SJCRH30 (cell line): Measurements from ENCODE around the gene PPP1R7. TPM values are rescaled to one million over a fixed set of nuclear protein-coding genes. Genes with fewer than 3 reads are reported as not detected.
A peak's percentile ranks its signal among the peaks of the same experiment; 100 is the strongest.

ENCODE experiments used
- DNase-seq, 2 experiments: peaks; one replicate each; pipeline ENCODE4 v3.0.0-alpha.2; 2015 to 2020
- H3K27ac ChIP-seq: fragments of 250-450 bp; sonication (Bioruptor Pico); 2 replicates; pipeline ENCODE4 v1.5.1; 2020; ENCODE audit warnings: mild to moderate bottlenecking, moderate library complexity
- H3K27me3 ChIP-seq: fragments of 250-450 bp; sonication (Bioruptor Pico); 2 replicates; pipeline ENCODE4 v1.5.1; 2020; ENCODE audit warnings: mild to moderate bottlenecking, moderate library complexity
- H3K36me3 ChIP-seq: fragments of 250-450 bp; sonication (Bioruptor Pico); 2 replicates; pipeline ENCODE4 v1.5.1; 2020; ENCODE audit warnings: mild to moderate bottlenecking, moderate library complexity
- H3K4me1 ChIP-seq: fragments of 250-450 bp; sonication (Bioruptor Pico); 2 replicates; pipeline ENCODE4 v1.5.1; 2020; ENCODE audit warnings: mild to moderate bottlenecking, moderate library complexity
- H3K4me3 ChIP-seq: fragments of 250-450 bp; sonication (Bioruptor Pico); 2 replicates; pipeline ENCODE4 v1.5.1; 2020; ENCODE audit warnings: mild to moderate bottlenecking, moderate library complexity
- H3K9me3 ChIP-seq: fragments of 250-450 bp; sonication (Bioruptor Pico); replicated peaks from 2 replicates; pipeline ENCODE4 v1.5.1; 2020; ENCODE audit warnings: mild to moderate bottlenecking, moderate library complexity
- total RNA-seq: library from RNA; depleted of rRNA; stranded (reverse); fragments of >200 nt; shearing (Covaris generic); gene quantifications from 2 replicates; pipeline ENCODE4 v1.2.3, GENCODE V29; 2014

Gene PPP1R7
- total RNA-seq, 1 experiment from 2014 or later, result 78.6 TPM

DNA sequence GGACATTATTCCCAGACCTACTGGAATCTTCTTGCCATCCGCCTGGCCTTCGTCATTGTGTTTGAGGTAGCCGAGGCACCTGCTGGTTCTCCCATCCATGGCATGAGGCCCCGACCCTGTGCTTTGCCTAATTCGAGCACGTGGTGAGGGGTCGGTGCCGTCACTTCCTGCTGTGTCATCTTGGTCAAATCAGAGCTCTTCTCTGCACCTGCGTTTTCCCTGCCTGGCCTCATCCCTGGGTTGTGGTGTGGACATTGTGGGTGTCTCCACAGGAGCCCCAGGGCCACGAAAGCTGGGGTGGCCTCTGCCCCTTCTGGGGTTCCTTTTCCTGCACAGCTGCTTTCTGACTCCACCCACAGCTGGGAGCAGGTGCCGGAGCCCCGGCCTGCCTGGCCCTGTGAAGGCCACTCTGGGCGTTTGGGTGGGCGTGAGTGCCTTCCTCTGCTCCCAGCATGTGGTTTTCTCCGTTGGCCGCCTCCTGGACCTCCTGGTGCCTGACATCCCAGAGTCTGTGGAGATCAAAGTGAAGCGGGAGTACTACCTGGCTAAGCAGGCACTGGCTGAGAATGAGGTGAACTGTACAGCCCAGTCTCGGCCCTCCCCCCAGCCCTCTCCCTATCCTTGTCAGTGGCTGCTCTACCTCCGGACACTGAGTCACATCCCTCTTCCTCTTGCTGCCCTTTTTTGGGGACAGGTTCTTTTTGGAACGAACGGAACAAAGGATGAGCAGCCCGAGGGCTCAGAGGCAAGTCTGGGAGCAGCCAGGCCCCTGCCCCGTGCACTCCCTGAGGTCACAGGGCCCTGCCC lies 73.1 kb downstream of the PPP1R7 start:
- Histone ChIP-seq H3K4me1 (peaks cover 4% of the 10 kb centered on the region; the same call in 1 of the 2 replicates), H3K27ac (no peak overlapping the region), H3K27me3 (no peaks in the 10 kb centered on the region), H3K9me3 (0 out of 2 replicates have a peak, but pooled peaks cover 4% of the 10 kb centered on the region), H3K4me3 (no peak overlapping the region), H3K36me3 (peaks cover 20% of the 10 kb centered on the region)
- DNase-seq, result no peak

DNA sequence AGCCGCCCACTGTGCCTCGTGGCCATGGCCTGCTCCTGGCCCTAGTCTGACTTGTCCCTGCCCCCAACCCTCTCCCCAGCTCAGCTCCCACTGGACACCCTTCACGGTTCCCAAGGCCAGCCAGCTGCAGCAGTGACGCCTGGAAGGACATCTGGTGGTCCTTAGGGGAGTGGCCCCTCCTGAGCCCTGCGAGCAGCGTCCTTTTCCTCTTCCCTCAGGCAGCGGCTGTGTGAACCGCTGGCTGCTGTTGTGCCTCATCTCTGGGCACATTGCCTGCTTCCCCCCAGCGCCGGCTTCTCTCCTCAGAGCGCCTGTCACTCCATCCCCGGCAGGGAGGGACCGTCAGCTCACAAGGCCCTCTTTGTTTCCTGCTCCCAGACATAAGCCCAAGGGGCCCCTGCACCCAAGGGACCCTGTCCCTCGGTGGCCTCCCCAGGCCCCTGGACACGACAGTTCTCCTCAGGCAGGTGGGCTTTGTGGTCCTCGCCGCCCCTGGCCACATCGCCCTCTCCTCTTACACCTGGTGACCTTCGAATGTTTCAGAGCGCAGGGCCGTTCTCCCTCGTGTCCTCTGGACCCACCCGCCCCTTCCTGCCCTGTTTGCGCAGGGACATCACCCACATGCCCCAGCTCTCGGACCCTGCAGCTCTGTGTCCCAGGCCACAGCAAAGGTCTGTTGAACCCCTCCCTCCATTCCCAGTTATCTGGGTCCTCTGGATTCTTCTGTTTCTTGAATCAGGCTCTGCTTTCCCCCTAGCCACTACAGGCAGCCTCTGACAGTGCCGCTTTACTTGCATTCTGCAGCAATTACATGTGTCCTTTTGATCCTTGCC lies 74.0 kb downstream of the PPP1R7 start:
- Histone ChIP-seq H3K27ac (no peak overlapping the region), H3K27me3 (no peaks in the 10 kb centered on the region), H3K36me3 (peaks cover 28% of the 10 kb centered on the region), H3K9me3 (0 out of 2 replicates have a peak, but pooled peaks cover 4% of the 10 kb centered on the region), H3K4me1 (peaks cover 4% of the 10 kb centered on the region; the same call in 1 of the 2 replicates), H3K4me3 (no peak overlapping the region)
- peak; percentile 56 to 64 for DNase-seq

DNA sequence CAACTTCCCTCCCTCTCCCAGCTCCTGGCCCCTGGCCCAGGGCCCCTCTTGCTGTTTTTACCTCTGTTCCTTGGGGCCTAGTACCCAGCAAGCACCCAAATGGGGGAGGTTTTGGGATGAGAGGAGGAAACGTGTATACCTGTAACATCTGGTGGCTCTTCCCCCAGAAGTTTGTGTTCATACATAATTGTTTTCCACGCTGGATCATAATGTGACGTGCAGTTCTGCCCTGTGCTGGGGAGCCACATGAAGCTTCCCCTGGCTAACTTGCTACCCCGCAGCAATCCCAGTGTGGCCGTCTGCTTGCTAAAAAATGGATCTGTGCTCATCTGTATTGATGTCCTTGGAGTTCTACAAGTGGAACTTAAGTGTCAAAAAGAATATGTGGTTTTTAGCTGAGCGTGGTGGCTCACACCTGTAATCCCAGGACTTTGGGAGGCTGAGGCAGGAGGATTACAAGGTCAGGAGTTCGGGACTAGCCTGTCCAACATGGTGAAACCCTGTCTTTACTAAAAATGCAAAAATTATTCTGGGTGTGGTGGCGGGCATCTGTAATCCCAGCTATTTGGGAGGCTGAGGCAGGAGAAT lies 74.7 kb downstream of the PPP1R7 start:
- Histone ChIP-seq H3K4me3 (no peak overlapping the region), H3K9me3 (0 out of 2 replicates have a peak, but pooled peaks cover 2% of the 10 kb centered on the region), H3K27me3 (no peaks in the 10 kb centered on the region), H3K36me3 (peaks cover 33% of the 10 kb centered on the region), H3K27ac (no peak overlapping the region), H3K4me1 (peaks cover 4% of the 10 kb centered on the region; the same call in 1 of the 2 replicates)
- DNase-seq, result no peak

DNA sequence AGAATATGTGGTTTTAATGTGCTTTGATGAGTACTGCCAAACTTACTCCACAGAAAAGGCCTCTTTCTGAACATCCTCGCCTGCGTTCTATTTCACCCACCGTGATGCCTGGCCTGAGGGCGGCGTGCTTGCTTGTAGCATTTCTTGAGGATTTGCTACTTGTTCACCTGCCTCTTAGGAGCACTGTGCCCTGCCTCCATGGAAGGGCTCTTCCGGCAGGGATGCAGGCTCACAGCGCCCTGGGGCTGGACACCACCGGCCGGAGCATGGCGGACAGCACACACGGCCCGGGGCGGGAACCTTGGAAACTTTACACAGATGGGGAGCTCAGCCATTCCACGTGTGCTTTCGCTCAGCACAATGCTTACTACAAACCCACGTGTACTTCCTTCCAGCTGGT lies 75.3 kb downstream of the PPP1R7 start:
- no peak overlapping the region for H3K27ac ChIP-seq
- H3K4me1 ChIP-seq, result peaks cover 4% of the 10 kb centered on the region; the same call in 1 of the 2 replicates
- H3K9me3 ChIP-seq, result no peaks in the 10 kb centered on the region
- H3K27me3 ChIP-seq, result no peaks in the 10 kb centered on the region
- DNase-seq, result no peak
- no peak overlapping the region for H3K4me3 ChIP-seq
- H3K36me3 ChIP-seq, result peaks cover 39% of the 10 kb centered on the region

DNA sequence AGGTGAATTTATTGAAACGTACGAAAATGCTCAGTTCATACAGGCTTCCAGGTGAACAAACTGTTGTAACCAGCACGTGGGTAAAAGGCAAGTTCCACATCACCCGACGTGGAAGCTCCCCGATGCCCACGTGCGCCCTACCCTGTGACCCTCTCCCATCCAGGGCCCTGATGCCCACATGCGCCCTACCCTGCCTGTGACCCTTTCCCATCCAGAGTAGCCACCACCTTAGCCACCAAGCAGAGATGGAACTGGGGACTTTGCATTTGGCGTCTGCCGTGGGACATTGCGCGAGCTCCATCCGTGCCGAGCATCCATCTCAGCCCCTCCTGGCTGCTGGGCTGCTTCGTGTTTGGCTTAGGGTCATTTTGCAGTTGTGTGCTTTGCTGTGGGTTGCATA lies 75.7 kb downstream of the PPP1R7 start:
- no peaks in the 10 kb centered on the region for H3K27me3 ChIP-seq
- peaks cover 43% of the 10 kb centered on the region for H3K36me3 ChIP-seq
- H3K4me3 ChIP-seq, result no peak overlapping the region
- no peak for DNase-seq
- H3K4me1 ChIP-seq, result peaks cover 4% of the 10 kb centered on the region; the same call in 1 of the 2 replicates
- H3K9me3 ChIP-seq, result no peaks in the 10 kb centered on the region
- H3K27ac ChIP-seq, result no peak overlapping the region

DNA sequence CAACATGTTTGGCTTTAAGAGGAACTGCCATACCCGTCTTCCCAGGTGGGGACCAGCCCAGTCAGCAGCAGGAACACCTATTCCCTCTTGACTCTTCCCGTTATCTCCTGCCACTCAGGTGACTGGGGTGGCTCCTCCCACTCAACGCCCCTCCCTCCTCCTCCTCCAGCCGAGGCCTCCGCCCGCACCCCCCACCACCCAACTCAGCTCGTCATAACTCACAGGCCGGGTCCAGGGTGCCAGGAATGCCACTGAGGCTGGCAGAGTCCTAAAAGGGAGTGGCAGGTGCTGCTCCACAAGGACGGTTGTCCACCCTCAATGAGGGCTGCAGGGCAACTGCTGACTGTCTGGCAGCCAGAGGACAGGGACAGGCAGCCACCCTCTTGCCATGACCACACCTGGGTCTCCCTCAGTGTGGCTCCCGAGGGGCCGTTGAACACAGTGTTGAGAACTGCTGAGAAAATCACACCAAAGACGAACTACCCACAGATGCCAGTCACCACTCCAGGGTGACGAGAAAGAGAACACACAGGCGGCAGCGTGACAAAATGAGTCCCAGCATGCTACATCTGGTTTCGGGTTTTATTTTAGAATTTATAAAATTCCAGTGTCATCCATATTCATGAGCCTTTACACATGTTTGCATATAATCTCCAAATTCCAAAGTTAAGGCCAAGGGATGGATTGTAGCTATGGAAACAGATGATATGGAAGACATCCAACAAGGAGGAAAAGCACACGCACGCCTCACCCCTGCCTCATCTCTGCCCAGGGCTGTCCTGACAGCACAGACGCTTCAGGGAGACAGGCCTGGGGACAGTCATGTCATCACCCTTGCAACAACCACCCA lies 76.7 kb downstream of the PPP1R7 start:
- peaks cover 50% of the 10 kb centered on the region for H3K36me3 ChIP-seq

DNA sequence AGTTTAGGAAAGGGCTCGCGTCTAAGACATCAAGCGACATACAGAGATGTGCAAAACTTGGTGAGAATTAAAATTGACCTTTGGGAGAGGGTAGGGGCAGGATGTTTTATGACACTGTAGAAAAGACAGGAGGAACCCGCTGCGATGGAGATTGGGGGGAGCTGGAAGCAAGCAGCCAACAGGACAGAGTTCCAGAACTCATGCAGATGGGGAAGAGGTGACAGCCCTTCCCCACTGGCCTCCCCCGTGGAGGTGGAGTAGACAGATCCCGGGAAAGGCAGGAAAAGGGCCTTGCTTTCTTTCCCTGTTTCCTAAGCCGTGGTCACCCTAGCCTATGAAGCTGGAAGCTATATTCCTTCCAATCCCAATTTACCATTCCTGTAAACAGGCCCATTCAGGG lies 77.3 kb downstream of the PPP1R7 start:
- Histone ChIP-seq H3K27ac (no peak overlapping the region), H3K9me3 (no peaks in the 10 kb centered on the region), H3K27me3 (no peaks in the 10 kb centered on the region), H3K4me1 (peaks cover 4% of the 10 kb centered on the region; the same call in 1 of the 2 replicates), H3K4me3 (no peak overlapping the region), H3K36me3 (peaks cover 57% of the 10 kb centered on the region)
- DNase-seq, result no peak

More for the DNA sequence above, 76.7 kb downstream of the PPP1R7 start:
- peaks cover 4% of the 10 kb centered on the region; the same call in 1 of the 2 replicates for H3K4me1 ChIP-seq
- H3K4me3 ChIP-seq, result no peak overlapping the region
- DNase-seq, result no peak
- H3K27ac ChIP-seq, result no peak overlapping the region
- H3K27me3 ChIP-seq, result no peaks in the 10 kb centered on the region
- H3K9me3 ChIP-seq, result no peaks in the 10 kb centered on the region

DNA sequence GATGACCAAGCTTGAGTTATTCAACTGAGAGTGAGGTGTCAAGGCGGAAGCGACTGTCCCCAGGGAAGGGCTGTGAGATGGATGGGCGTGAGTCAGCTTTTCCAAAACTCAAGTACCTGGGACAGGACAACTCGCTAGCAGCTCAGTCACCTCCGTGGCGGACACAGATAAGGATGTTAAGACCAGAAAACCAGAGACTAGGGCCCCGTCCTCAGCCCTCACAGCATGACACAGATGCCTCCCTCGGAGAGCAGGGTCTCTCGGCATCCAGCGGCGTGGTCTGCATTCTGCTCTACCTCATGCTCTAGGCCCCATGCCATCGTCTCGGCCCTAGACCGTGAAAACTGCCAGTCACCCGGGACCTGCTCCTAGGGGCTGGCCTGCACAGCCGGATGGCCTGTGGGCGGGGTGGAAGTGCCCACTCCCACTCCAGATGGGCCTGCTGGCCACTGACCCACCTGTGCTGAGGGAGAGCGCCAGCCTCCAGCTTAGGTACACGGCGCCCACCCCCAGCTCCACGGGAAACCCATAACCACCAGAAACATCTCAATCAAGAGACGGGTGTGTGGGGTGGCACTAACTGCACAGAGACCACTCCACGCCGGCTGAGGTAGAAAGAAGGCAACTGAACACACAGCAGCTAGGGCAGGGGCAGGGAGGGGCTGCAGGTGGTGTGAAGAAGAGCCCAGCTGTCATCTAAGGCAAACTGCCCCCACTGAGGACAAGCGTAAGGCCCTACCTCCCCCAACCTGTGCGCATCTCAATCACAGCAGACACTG lies 78.0 kb downstream of the PPP1R7 start:
- Histone ChIP-seq H3K36me3 (peaks cover 64% of the 10 kb centered on the region), H3K27ac (no peak overlapping the region), H3K9me3 (no peaks in the 10 kb centered on the region), H3K27me3 (no peaks in the 10 kb centered on the region), H3K4me3 (no peak overlapping the region), H3K4me1 (peaks cover 4% of the 10 kb centered on the region; the same call in 1 of the 2 replicates)
- no peak for DNase-seq

DNA sequence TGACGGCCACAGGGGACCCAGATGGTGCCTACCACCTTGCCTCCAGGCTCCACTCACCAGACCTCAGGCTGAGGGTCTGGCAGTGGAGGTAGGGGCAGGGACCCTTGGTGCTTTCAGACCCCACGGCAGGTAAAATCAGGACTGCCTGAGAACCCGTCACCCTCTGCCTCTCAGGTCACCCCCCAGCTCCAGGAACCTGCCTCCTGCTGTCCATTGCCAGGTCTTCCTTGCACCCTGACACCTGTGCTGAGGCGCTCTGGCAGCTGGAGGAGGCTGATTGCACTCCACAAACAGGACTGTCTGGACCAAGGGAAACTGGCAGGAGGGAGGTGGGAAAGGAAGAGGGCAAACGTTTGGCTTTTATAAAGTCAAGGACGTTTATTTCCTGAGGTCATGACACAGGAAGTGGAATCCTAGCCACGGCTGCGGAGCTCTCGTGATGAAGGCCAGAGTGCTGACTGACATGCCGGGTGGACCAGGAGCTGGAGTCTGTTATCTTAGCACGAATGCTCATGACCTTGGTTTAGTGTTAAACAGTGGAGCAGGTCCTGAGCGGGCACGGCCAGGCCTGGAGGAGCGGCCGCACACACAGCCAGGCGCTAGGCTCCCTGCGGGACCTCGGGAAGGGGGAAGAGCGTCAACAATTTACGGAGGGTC lies 78.7 kb downstream of the PPP1R7 start:
- H3K27ac ChIP-seq, result no peak overlapping the region
- no peak overlapping the region for H3K4me3 ChIP-seq
- DNase-seq, result no peak
- H3K36me3 ChIP-seq, result peaks cover 71% of the 10 kb centered on the region
- H3K4me1 ChIP-seq, result no peaks in the 10 kb centered on the region; the same call in 1 of the 2 replicates
- no peaks in the 10 kb centered on the region for H3K9me3 ChIP-seq
- H3K27me3 ChIP-seq, result no peaks in the 10 kb centered on the region

DNA sequence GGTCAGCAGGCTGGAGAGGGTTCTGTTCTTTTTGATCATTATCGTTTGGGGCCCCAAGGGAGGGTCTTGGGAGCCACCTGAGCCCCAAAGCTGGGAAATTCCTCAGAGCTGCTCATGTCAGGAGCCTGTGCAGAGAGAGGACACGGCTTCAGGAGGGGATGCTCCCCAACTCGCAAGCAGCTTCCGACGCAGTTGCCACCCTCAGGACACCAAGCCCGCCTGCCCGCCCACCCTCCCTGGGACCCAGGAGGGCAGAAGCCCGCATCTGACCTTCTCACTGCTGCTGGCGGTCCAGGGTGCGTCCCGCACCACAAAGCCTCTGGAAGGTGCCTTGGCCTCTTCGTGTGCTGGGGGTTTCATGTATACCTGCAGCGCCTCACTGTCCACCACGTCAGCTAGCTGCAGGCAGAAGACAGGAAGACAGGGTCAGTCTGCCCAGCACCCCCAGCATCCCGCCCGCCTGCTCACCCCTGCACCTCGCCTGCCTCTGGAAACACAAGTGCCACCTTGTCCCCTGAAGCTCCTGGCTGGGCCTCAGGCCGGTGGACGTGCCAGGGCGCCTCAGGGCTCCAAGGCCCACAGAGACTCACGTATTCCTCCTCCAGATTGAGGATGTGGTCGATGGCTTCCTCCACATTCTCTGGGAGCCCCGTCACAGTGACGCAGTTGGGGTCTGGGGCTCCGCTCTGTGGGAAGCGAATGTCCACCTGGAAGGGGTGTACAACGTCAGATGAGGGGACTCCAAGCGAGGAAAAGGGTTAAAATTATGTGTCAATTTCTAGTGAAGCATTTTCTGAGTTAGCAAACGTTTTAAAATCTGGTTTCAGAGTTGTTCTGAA lies 79.5 kb downstream of the PPP1R7 start:
- H3K4me3 ChIP-seq, result no peak overlapping the region
- H3K27me3 ChIP-seq, result no peaks in the 10 kb centered on the region
- H3K9me3 ChIP-seq, result no peaks in the 10 kb centered on the region
- H3K27ac ChIP-seq, result no peak overlapping the region
- H3K36me3 ChIP-seq, result peaks cover 79% of the 10 kb centered on the region
- no peak for DNase-seq
- H3K4me1 ChIP-seq, result no peaks in the 10 kb centered on the region

DNA sequence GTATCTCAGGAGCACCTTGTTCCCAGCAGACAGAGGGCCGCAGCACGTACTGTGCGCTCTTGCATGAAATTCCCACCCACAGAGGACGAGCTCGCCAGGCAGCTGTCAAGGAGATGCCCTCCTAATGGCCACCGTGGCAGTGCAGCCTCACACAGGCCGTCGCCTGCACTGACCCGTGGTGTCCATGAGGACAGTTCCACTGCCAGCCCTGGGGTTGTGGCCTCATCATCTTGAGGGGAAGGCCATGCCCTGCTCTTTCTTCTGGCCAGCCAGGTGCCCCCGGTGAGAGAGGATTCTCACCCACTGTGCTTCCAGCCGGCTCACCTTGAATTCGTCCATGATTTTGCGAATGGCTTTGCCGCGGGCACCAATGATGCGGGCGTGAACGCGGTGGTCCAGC lies 80.2 kb downstream of the PPP1R7 start:
- Histone ChIP-seq H3K27ac (no peak overlapping the region), H3K27me3 (no peaks in the 10 kb centered on the region), H3K4me3 (no peak overlapping the region), H3K36me3 (peaks cover 85% of the 10 kb centered on the region), H3K4me1 (no peaks in the 10 kb centered on the region), H3K9me3 (no peaks in the 10 kb centered on the region)
- DNase-seq, result no peak

DNA sequence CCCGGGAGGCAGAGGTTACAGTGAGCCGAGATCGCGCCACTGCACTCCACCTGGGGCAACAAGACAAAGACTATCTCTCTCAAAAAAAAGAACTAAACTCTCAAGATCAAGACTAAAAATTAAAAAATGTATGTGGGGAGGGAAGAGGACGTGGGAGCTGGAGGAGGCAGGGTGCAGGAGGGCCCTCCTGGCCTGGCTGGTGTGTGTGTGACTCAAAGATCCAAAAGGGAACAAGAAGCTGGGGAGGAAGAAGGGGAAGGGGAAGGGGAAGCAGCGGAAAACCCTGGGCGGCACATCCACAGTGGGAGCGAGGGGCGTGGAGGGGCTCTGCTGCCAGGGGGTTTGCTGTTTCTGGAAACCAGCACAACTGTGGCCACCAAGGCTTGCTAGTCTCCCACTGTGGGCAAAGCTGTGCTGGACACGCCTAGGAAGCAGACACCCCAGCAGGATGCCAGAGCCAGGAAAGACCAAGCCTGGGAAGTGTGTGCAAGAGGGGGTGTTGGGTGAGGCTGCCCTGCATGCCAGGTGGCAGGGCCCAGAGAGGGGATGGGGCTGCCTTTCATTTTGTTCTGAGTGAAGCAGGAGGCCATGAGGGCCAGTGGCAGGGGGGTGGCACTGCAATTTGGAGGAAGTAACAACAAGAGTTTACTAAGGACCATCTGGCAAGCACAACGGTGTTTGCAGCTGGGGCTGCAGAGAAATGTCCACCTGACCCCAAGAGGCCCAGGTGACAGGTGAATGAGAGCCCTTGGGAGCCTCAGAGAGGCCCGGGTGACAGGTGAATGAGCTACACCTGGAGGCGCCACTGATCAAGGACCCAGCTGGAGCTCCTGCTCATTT lies 82.7 kb downstream of the PPP1R7 start:
- Histone ChIP-seq H3K4me1 (no peaks in the 10 kb centered on the region), H3K36me3 (peaks cover 90% of the 10 kb centered on the region), H3K4me3 (no peak overlapping the region), H3K9me3 (no peaks in the 10 kb centered on the region), H3K27me3 (no peaks in the 10 kb centered on the region), H3K27ac (no peak overlapping the region)
- DNase-seq, result no peak
